Nephron progenitor cell (in vitro differentiated cells): ENCODE data around the gene HCK.
A peak's percentile ranks its signal among the peaks of the same experiment; 100 is the strongest.

Source experiments
- DNase-seq: peaks from one replicate; pipeline ENCODE4 v3.0.0; 2021
- H3K27ac Mint-ChIP-seq: 2 replicates; pipeline ENCODE4 v1.8.0; 2021; ENCODE audit warnings: mild to moderate bottlenecking, moderate library complexity, mixed read lengths
- H3K27me3 Mint-ChIP-seq: 2 replicates; pipeline ENCODE4 v1.8.0; 2021; ENCODE audit warnings: mild to moderate bottlenecking, low read depth, mixed read lengths; ENCODE audit not compliant: poor library complexity
- H3K36me3 Mint-ChIP-seq: 2 replicates; pipeline ENCODE4 v1.8.0; 2021; ENCODE audit warnings: low read depth, mixed read lengths
- H3K4me1 Mint-ChIP-seq: 2 replicates; pipeline ENCODE4 v1.8.0; 2021; ENCODE audit warnings: mixed read lengths
- H3K4me3 Mint-ChIP-seq: 2 replicates; pipeline ENCODE4 v1.8.0; 2021; ENCODE audit warnings: mild to moderate bottlenecking, moderate library complexity, mixed read lengths
- H3K9me3 Mint-ChIP-seq: 2 replicates; pipeline ENCODE4 v1.8.0; 2021; ENCODE audit warnings: mild to moderate bottlenecking, moderate library complexity, mixed read lengths
- CTCF ChIP-seq: fragments of 200-600 bp; sonication (generic); IDR thresholded peaks from 2 replicates; pipeline ENCODE4 v1.5.0; 2021; ENCODE audit warnings: antibody characterized with exemption

HCK gene

GRCh38 chr20:32059189-32059588, 7.1 kb downstream of the HCK start:
- Mint-ChIP-seq H3K9me3 (no peaks in the 10 kb centered on the region), H3K4me3 (no peak overlapping the region), H3K27me3 (peaks cover 25% of the 10 kb centered on the region), H3K27ac (peak overlapping the region; percentile 60), H3K4me1 (peaks cover 14% of the 10 kb centered on the region), H3K36me3 (no peaks in the 10 kb centered on the region)
- DNase-seq: no peak
- TF ChIP-seq CTCF: no peak

- Mint-ChIP-seq H3K36me3 (no peaks in the 10 kb centered on the region), H3K4me1 (peaks cover 34% of the 10 kb centered on the region), H3K27me3 (peaks cover 17% of the 10 kb centered on the region), H3K4me3 (no peak overlapping the region), H3K27ac (no peak overlapping the region), H3K9me3 (no peaks in the 10 kb centered on the region)
- no peak for TF ChIP-seq CTCF
- no peak for DNase-seq
These were observed 10.7 kb downstream of the HCK start for GRCh38 chr20:32062776-32063170.

- Mint-ChIP-seq H3K4me1 (peaks cover 39% of the 10 kb centered on the region), H3K4me3 (no peak overlapping the region), H3K27ac (no peak overlapping the region), H3K27me3 (peaks cover 11% of the 10 kb centered on the region), H3K36me3 (no peaks in the 10 kb centered on the region), H3K9me3 (no peaks in the 10 kb centered on the region)
- TF ChIP-seq CTCF: no peak
- DNase-seq: no peak
These were observed 11.7 kb downstream of the HCK start for GRCh38 chr20:32063695-32064094.

GRCh38 chr20:32064667-32065066, 12.6 kb downstream of the HCK start:
- Mint-ChIP-seq H3K36me3 (no peaks in the 10 kb centered on the region), H3K4me1 (peaks cover 47% of the 10 kb centered on the region), H3K4me3 (no peak overlapping the region), H3K27me3 (peaks cover 8% of the 10 kb centered on the region), H3K27ac (no peak overlapping the region), H3K9me3 (no peaks in the 10 kb centered on the region)
- TF ChIP-seq CTCF: no peak
- peak; percentile 54 for DNase-seq

GRCh38 chr20:32067234-32067821, 15.3 kb downstream of the HCK start:
- no peaks in the 10 kb centered on the region for H3K36me3 Mint-ChIP-seq
- H3K4me1 Mint-ChIP-seq: peaks cover 50% of the 10 kb centered on the region
- no peak overlapping the region for H3K4me3 Mint-ChIP-seq
- H3K27me3 Mint-ChIP-seq: peaks cover 3% of the 10 kb centered on the region
- TF ChIP-seq CTCF: no peak
- DNase-seq: no peak
- no peaks in the 10 kb centered on the region for H3K9me3 Mint-ChIP-seq
- H3K27ac Mint-ChIP-seq: peak overlapping the region; percentile 14

- Mint-ChIP-seq H3K4me3 (no peak overlapping the region), H3K27me3 (peaks cover 3% of the 10 kb centered on the region), H3K27ac (no peak overlapping the region), H3K36me3 (no peaks in the 10 kb centered on the region), H3K9me3 (no peaks in the 10 kb centered on the region), H3K4me1 (peaks cover 47% of the 10 kb centered on the region)
- no peak for TF ChIP-seq CTCF
- DNase-seq: no peak
These were observed 16.1 kb downstream of the HCK start for GRCh38 chr20:32068174-32068573.
